GM21786 (cell line): Measurements from ENCODE around the gene TMPRSS3.

Experiments
- ATAC-seq: cut with Tn5 transposase; IDR thresholded peaks from one replicate; pipeline ENCODE4 v1.9.1; 2021; ENCODE audit not compliant: unreplicated experiment

The TMPRSS3 gene

DNA sequence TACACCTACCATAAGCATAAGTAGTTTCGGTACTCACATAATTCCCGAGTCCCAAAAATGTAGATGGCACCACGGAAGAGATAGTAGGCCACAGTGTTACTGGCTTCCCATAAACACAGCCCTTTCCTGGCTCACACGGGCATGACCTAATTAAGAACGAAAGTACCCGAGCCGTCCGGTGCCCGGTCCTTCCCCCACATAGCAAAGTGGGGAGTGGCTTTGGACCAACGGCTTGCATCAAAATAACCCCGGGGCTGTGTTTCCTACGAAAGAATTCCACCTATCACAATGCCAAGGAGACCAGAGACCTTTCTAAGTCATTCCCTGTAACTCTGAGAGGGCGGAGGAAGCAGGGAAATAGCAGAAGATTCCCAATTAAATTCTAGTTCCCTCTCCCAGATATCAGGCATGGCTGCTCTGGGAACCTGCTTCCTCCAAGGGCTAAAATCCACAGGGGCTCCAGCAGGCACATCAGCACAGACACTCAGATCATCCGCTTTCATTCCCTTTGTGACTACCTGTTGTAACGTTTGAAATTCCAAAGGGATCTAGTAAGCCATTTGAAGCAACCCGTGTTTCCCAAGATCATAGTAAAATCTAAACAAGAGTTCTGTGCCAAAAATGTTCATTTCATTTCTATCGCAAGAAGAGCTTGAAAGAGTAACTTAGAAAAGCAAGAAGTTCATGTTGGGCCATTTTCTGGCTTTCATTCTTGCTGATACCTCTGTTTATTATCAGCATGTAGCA, at the start of gene TMPRSS3:
Gene TMPRSS3 (minus strand): TSS at position 148 of the 747 bp plus-strand sequence. CDS start 635 bp downstream, outside the sequence.
- ATAC-seq = no peak

GRCh38 chr21:42445311-42445710, 49.5 kb upstream of the TMPRSS3 start:
- ATAC-seq = no peak

GRCh38 chr21:42444745-42445059, 48.9 kb upstream of the TMPRSS3 start:
- ATAC-seq = no peak

DNA sequence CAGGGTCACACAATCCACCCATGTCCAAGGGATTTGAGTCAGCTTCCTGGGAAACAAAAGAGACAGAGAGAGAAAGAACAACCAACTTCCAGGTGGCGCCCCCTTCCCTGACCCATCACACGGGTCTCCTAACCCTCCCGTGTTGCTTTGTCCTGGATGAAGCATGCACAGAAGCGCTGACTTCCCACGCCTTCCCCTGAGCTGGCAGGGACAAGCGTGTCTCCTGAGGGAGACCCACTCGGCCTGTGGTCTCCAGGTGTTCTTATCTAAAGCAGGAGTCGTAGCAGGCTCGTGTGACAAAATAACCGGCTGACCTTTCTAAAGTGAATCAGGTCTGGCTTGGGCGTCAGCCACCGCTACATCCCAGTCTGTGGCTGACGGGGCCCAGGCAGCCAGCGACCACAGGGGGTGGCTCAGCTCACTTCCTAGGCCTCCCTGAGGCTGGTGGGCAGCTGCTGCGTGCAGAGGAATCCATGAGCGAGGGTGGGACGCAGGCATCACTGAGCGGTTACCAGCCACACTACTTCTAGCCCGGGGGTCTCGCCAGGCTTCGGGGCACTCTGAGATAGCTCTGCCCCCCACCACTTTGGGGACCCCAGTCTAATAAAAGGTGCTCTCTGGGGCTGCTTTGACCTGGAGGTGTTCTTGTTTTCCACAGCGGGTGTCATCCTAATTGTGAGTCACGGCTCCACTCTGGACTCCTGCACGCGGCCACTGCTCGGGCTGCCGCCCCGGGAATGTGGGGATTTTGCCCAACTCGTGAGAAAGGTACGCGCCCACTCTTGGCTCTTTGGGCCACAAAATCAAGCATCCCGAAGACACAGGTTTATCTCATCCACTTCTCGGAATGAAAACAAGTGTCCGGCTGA, 48.3 kb upstream of the TMPRSS3 start:
- no peak for ATAC-seq

GRCh38 chr21:42443181-42443785, 47.4 kb upstream of the TMPRSS3 start:
- ATAC-seq = no peak

DNA sequence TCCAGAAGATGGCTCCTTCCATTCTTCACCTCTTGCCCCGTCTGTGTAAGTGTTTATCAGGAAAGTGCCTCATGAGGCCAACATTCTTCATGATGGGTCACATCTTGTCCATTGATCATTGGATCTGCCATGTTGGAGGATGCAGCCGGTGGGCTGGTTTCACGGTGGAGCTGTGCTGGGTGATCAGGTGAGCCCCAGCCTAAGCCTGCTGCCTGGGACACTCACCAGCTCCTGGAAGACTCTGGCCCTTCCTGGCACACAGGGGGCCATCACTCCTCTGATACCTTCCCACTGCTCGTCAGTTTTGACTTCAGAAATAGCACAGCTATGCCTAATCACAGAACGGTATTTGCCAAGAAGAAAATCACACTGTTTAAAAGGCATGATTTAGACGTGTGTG, 46.1 kb upstream of the TMPRSS3 start:
- ATAC-seq = no peak

DNA sequence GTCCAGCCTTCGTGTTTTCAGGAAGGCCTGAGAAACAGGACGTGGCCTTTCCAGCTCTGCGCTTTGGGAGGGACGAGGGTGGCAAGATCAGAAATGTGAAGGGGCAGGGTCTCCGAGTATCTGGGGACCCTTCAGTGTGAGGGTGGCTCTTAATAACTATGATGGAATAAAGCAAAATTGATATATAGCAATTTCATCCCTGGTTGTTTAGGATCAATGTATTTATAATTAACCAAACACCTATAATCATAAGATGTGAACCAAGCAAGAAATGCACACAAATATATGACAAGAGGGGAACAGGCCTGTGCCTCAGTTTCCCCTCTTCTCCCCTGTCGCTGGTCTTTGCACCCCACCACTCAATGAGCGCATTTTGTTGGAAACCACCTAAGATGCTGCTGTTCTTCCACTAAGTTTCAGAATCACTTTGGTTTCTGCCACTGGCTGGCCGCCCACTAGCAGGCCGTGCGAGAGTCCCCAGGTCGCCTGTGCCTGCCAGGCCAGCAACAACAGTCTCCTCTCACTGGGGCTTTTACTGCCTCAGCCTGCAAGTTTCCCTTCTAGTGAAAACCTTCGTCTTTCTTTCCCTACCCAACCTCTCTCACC, 44.4 kb upstream of the TMPRSS3 start:
- ATAC-seq = no peak

DNA sequence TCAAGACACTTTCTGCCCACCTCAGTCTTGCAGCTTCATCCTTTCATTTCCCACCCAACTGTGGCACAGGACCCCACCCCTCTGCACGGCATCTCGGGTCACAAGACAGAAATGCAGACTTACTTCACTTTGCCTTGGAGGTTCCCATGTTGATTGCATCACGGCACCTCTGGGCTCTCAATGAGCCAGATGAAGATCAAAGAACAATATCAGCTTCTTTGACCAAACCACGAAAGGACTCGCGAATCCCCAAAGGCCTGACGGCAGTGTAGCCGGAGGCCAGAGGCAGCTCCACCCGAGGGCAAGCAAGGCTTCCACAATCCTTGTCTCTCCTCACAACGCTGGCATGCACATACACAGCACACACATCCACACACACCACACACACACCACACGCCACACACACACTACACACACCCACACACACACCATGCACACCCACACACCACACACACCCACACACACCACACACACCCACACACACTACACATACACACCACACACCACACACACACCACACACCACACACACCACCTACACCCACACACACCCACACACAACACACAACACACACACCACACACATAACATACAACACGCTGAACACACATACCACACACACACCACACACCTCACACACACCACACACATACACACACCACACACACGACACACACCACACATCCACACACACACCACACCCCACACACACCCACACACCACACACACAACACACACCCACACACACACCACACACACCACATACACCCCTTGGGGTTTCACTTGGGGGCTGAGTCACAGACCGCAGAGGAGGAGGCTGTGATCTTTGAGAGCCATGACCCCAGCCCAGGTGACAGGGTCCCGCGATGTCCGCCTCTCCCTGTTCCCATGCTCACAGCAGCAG, 43.7 kb upstream of the TMPRSS3 start:
- no peak for ATAC-seq

DNA sequence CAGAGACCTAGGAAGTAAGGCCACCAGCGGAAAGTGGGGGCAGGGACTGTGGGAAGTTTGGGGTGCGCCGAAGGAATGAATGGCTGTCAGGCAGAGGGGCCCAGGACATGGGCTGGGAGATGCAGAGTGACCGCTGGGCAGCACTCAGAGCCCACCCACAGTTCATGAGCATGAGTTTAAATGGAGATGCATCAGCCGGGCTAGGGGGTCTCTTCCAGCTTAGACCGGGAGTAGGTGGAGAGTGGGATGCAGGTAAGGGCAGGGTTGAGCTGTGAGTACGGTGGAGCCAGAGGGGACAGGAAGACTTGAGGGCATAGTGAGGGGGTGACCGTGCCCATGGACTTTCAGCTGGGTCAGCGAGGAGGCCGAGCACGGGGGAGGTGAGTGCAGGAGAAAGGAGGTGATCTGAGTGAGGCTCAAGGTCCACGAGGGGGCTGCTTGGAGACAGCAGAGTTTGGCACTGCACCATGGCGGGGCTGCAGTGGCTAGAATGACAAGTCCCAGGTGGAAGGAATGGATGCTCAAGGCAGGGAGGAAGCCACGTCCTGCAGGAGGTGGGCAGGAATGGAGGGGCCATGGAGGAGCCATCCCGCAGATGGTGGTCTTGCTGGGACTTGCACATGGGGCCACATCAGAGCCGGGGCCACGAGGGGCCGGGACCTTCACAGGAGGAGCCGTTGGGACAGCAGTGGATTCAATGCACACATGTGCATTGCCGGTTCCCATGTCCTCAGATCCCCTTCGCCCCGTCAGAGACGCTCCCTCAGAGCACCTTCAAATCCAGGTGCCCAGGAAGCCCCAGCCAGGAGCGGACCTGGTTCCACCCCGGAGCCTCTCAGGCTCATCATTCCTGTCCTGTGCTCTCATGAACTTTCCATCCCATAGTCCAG, 42.7 kb upstream of the TMPRSS3 start:
- no peak for ATAC-seq

DNA sequence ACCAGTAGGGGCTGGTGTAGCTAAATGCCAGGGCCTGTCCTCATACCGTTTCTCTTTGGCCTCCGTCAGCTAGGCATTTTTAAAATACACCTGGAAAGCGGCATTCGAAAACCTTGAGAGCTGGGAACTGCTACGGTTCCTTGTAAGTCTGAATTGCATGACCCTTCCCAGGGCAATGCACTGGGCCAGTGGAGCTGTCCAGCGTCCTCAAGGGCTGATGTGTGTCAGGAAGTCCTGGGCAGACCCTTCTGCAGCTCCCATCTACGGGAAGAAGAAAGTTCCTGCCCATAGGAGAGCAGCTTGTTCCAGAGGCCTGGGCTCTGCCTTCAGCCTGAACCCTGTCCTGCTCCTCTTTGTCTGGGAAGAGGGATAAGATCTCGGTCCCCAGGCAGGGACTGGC, 41.9 kb upstream of the TMPRSS3 start:
- no peak for ATAC-seq

- ATAC-seq = no peak
These were observed 41.1 kb upstream of the TMPRSS3 start for GRCh38 chr21:42436914-42437313.

DNA sequence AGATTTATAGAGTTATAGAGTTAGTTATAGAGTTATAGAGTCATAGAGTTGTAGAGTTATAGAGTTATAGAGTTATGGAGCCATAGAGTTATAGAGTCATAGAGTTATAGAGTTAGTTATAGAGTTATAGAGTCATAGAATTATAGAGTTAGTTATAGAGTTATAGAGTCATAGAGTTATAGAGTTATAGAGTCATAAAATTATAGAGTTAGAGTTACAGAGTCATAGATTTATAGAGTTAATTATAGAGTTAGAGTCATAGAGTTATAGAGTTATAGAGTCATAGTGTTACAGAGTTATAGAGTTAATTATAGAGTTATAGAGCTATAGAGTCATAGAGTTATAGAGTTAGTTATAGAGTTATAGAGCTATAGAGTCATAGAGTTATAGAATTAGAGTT, 40.0 kb upstream of the TMPRSS3 start:
- ATAC-seq = no peak

- ATAC-seq = no peak
These were observed 39.5 kb upstream of the TMPRSS3 start for GRCh38 chr21:42435401-42435800.

DNA sequence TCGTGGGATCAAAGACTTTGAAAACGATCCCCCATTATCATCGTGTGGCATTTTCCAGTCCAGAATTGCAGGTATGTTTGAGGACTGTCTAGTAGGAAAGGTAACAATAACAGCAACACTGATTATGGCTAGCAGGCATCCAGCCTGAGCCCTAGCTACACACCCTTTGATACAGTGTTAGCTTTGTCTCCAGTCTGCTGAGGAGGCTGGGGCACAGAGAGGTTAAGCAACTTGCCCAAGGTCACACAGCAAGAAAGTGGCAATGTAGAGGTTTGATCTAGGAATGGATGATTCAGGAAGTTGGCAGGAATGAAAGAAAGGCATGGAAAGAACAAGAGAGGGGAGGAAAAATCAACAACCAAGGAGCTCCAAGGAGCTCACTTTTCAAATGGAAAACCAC, 39.0 kb upstream of the TMPRSS3 start:
- no peak for ATAC-seq

- ATAC-seq = no peak
These were observed 38.2 kb upstream of the TMPRSS3 start for GRCh38 chr21:42433946-42434551.

- no peak for ATAC-seq
These were observed 36.8 kb upstream of the TMPRSS3 start for GRCh38 chr21:42432695-42433094.

- ATAC-seq = no peak
These were observed 35.3 kb upstream of the TMPRSS3 start for GRCh38 chr21:42431196-42431595.

DNA sequence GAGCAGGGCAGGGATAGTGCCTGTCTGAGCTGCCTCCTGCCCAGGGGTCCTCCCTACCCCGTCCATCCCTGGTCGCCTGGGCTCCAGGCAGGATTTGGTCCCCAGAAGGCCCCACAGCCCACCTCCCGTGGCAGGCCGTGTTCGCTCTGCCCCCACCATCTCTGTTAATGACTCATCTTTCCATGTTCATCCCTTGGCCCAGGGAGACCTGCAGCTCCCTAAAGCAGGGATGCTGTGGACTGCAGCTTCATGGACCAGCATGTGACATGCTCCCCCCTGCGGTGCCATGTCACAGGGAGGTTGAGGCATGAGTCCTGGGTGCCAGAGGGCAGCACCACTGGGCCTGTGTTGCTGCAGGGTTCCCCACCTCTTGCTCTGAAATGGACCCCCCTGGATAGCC, 34.7 kb upstream of the TMPRSS3 start:
- no peak for ATAC-seq

- no peak for ATAC-seq
These were observed 34.0 kb upstream of the TMPRSS3 start for GRCh38 chr21:42429856-42430255.
